Forelimb muscle (tissue), 1 donor: ENCODE measurements around the gene GSK3B. TPM values are rescaled to one million over a fixed set of nuclear protein-coding genes. Genes with fewer than 3 reads are reported as not detected.

Experiments used
- DNase-seq: peaks from one replicate; pipeline ENCODE4 v3.0.0-alpha.2; 2013; ENCODE audit warnings: low read depth
- polyA plus RNA-seq: library from polyadenylated mRNA; unstranded; fragments of 120-200 nt; gene quantifications from one replicate; pipeline ENCODE4 v1.2.1, GENCODE V29; 2013; ENCODE audit not compliant: insufficient read length

Gene GSK3B
- polyA plus RNA-seq, 1 donor = 26.5 TPM

GRCh38 chr3:119781330-119782198, 312.7 kb downstream of the GSK3B start, which contains the start of gene NR1I2:
Gene NR1I2, plus strand, starts transcription at chr3:119782101.
- no peak for DNase-seq

- DNase-seq = no peak
Measured at GRCh38 chr3:119779731-119780383, 314.4 kb downstream of the GSK3B start.

- no peak for DNase-seq
Measured at GRCh38 chr3:119778811-119779210, 315.4 kb downstream of the GSK3B start.

GRCh38 chr3:119778176-119778575, 316.1 kb downstream of the GSK3B start:
- DNase-seq = no peak

- no peak for DNase-seq
Measured at GRCh38 chr3:119776304-119776703, 317.9 kb downstream of the GSK3B start.

GRCh38 chr3:119774444-119774843, 319.8 kb downstream of the GSK3B start:
- DNase-seq = peak; percentile 8

Other genes with a start within 250 kb of the GSK3B start
- 1.7 TPM for gene GPR156, start 190.8 kb upstream of the GSK3B start, polyA plus RNA-seq